ENCODE results near the gene RASSF9. TPM values are rescaled to one million over a fixed set of nuclear protein-coding genes. Genes with fewer than 3 reads are reported as not detected.

The RASSF9 gene
- polyA plus RNA-seq (2013, experiment 1 of 4) = not detected
- 0.04 TPM for polyA plus RNA-seq (2013, experiment 2 of 4)
- 0.05 TPM for polyA plus RNA-seq (2013, experiment 3 of 4)
- 0.04 TPM for polyA plus RNA-seq (2013, experiment 4 of 4)

- Histone ChIP-seq H3K27ac (ENCODE audit: insufficient read depth, low read depth, low read length, poor library complexity, severe bottlenecking) (no peak within 1 kb of the TSS), H3K9me3 (ENCODE audit: control insufficient read depth, low read length) (no peaks in the 10 kb centered on the region), H3K4me3 (ENCODE audit: insufficient read depth, low read depth, low read length) (no peak within 1 kb of the TSS), H3K4me1 (ENCODE audit: control insufficient read depth, insufficient read depth, low read length) (no peaks in the 10 kb centered on the region), H3K36me3 (ENCODE audit: control insufficient read depth, insufficient read depth, low read length) (no peaks in the 10 kb centered on the region), H3K27me3 (ENCODE audit: control insufficient read depth, insufficient read depth, low read length, poor library complexity, severe bottlenecking) (no peaks in the 10 kb centered on the region)
- 63 to 65% methylated on average over 14 to 15 of the region's 15 CpGs for WGBS, 2 experiments
Measured at GRCh38 chr12:85836197-85837090, at the start of gene RASSF9. Gene RASSF9, minus strand, starts transcription at chr12:85836409. Its CDS starts 208 bp downstream, at chr12:85836201.

GRCh38 chr12:85883763-85884162 is 47.6 kb upstream of the RASSF9 start:
- Histone ChIP-seq H3K4me1 (ENCODE audit: control insufficient read depth, insufficient read depth, low read length) (no peaks in the 10 kb centered on the region), H3K4me3 (ENCODE audit: insufficient read depth, low read depth, low read length) (no peak overlapping the region), H3K36me3 (ENCODE audit: control insufficient read depth, insufficient read depth, low read length) (no peaks in the 10 kb centered on the region), H3K27me3 (ENCODE audit: control insufficient read depth, insufficient read depth, low read length, poor library complexity, severe bottlenecking) (no peaks in the 10 kb centered on the region), H3K27ac (ENCODE audit: insufficient read depth, low read depth, low read length, poor library complexity, severe bottlenecking) (no peak overlapping the region), H3K9me3 (ENCODE audit: control insufficient read depth, low read length) (no peaks in the 10 kb centered on the region)

GRCh38 chr12:85877459-85877858 is 41.2 kb upstream of the RASSF9 start:
- Histone ChIP-seq H3K9me3 (ENCODE audit: control insufficient read depth, low read length) (no peaks in the 10 kb centered on the region), H3K27me3 (ENCODE audit: control insufficient read depth, insufficient read depth, low read length, poor library complexity, severe bottlenecking) (no peaks in the 10 kb centered on the region), H3K27ac (ENCODE audit: insufficient read depth, low read depth, low read length, poor library complexity, severe bottlenecking) (no peak overlapping the region), H3K4me1 (ENCODE audit: control insufficient read depth, insufficient read depth, low read length) (no peaks in the 10 kb centered on the region), H3K4me3 (ENCODE audit: insufficient read depth, low read depth, low read length) (no peak overlapping the region), H3K36me3 (ENCODE audit: control insufficient read depth, insufficient read depth, low read length) (no peaks in the 10 kb centered on the region)
- 69 to 80% methylated on average over 2 to 3 of the region's 3 CpGs for WGBS, 2 experiments

GRCh38 chr12:85874031-85874461 is 37.8 kb upstream of the RASSF9 start, which contains the start of gene NTS:
Gene NTS, plus strand, starts transcription at chr12:85874295. Its CDS starts 109 bp downstream, at chr12:85874404.
- H3K4me3 ChIP-seq (ENCODE audit: insufficient read depth, low read depth, low read length) = no peak within 1 kb of the TSS
- WGBS, 2 experiments = 26 to 28% methylated on average over 3 of the region's 3 CpGs
- no peaks in the 10 kb centered on the region for H3K9me3 ChIP-seq (ENCODE audit: control insufficient read depth, low read length)
- H3K36me3 ChIP-seq (ENCODE audit: control insufficient read depth, insufficient read depth, low read length) = no peaks in the 10 kb centered on the region
- no peak within 1 kb of the TSS for H3K27ac ChIP-seq (ENCODE audit: insufficient read depth, low read depth, low read length, poor library complexity, severe bottlenecking)
- H3K27me3 ChIP-seq (ENCODE audit: control insufficient read depth, insufficient read depth, low read length, poor library complexity, severe bottlenecking) = no peaks in the 10 kb centered on the region
- H3K4me1 ChIP-seq (ENCODE audit: control insufficient read depth, insufficient read depth, low read length) = no peaks in the 10 kb centered on the region

GRCh38 chr12:85872497-85873091 is 36.4 kb upstream of the RASSF9 start:
- no peak overlapping the region for H3K4me3 ChIP-seq (ENCODE audit: insufficient read depth, low read depth, low read length)
- no peak overlapping the region for H3K27ac ChIP-seq (ENCODE audit: insufficient read depth, low read depth, low read length, poor library complexity, severe bottlenecking)
- H3K4me1 ChIP-seq (ENCODE audit: control insufficient read depth, insufficient read depth, low read length) = no peaks in the 10 kb centered on the region
- H3K36me3 ChIP-seq (ENCODE audit: control insufficient read depth, insufficient read depth, low read length) = no peaks in the 10 kb centered on the region
- no peaks in the 10 kb centered on the region for H3K9me3 ChIP-seq (ENCODE audit: control insufficient read depth, low read length)
- 0% methylated on average over 1 of the region's 3 CpGs; no CpG with 5 or more reads in 1 of the 2 experiments for WGBS, 2 experiments
- H3K27me3 ChIP-seq (ENCODE audit: control insufficient read depth, insufficient read depth, low read length, poor library complexity, severe bottlenecking) = no peaks in the 10 kb centered on the region

GRCh38 chr12:85866986-85867776 is 31.0 kb upstream of the RASSF9 start:
- WGBS, 2 experiments = 49 to 65% methylated on average over 3 to 5 of the region's 5 CpGs
- H3K9me3 ChIP-seq (ENCODE audit: control insufficient read depth, low read length) = no peaks in the 10 kb centered on the region
- H3K27ac ChIP-seq (ENCODE audit: insufficient read depth, low read depth, low read length, poor library complexity, severe bottlenecking) = no peak overlapping the region
- H3K36me3 ChIP-seq (ENCODE audit: control insufficient read depth, insufficient read depth, low read length) = no peaks in the 10 kb centered on the region
- peaks cover 6% of the 10 kb centered on the region for H3K4me1 ChIP-seq (ENCODE audit: control insufficient read depth, insufficient read depth, low read length)
- no peaks in the 10 kb centered on the region for H3K27me3 ChIP-seq (ENCODE audit: control insufficient read depth, insufficient read depth, low read length, poor library complexity, severe bottlenecking)
- no peak overlapping the region for H3K4me3 ChIP-seq (ENCODE audit: insufficient read depth, low read depth, low read length)

GRCh38 chr12:85865890-85866289 is 29.7 kb upstream of the RASSF9 start:
- no peaks in the 10 kb centered on the region for H3K36me3 ChIP-seq (ENCODE audit: control insufficient read depth, insufficient read depth, low read length)
- WGBS, 2 experiments = 73 to 78% methylated on average over 6 of the region's 6 CpGs
- peaks cover 6% of the 10 kb centered on the region for H3K4me1 ChIP-seq (ENCODE audit: control insufficient read depth, insufficient read depth, low read length)
- no peaks in the 10 kb centered on the region for H3K27me3 ChIP-seq (ENCODE audit: control insufficient read depth, insufficient read depth, low read length, poor library complexity, severe bottlenecking)
- H3K9me3 ChIP-seq (ENCODE audit: control insufficient read depth, low read length) = no peaks in the 10 kb centered on the region
- H3K27ac ChIP-seq (ENCODE audit: insufficient read depth, low read depth, low read length, poor library complexity, severe bottlenecking) = no peak overlapping the region
- H3K4me3 ChIP-seq (ENCODE audit: insufficient read depth, low read depth, low read length) = no peak overlapping the region

GRCh38 chr12:85856966-85857365 is 20.8 kb upstream of the RASSF9 start:
- Histone ChIP-seq H3K36me3 (ENCODE audit: control insufficient read depth, insufficient read depth, low read length) (no peaks in the 10 kb centered on the region), H3K9me3 (ENCODE audit: control insufficient read depth, low read length) (no peaks in the 10 kb centered on the region), H3K4me1 (ENCODE audit: control insufficient read depth, insufficient read depth, low read length) (no peaks in the 10 kb centered on the region), H3K27me3 (ENCODE audit: control insufficient read depth, insufficient read depth, low read length, poor library complexity, severe bottlenecking) (no peaks in the 10 kb centered on the region), H3K27ac (ENCODE audit: insufficient read depth, low read depth, low read length, poor library complexity, severe bottlenecking) (no peak overlapping the region), H3K4me3 (ENCODE audit: insufficient read depth, low read depth, low read length) (no peak overlapping the region)
- 62 to 81% methylated on average over 3 of the region's 3 CpGs for WGBS, 2 experiments

- no peaks in the 10 kb centered on the region for H3K36me3 ChIP-seq (ENCODE audit: control insufficient read depth, insufficient read depth, low read length)
- 88 to 90% methylated on average over 6 of the region's 6 CpGs for whole genome bisulfite sequencing, 2 experiments
Measured at GRCh38 chr12:85855305-85855704, 19.1 kb upstream of the RASSF9 start.

More at GRCh38 chr12:85855305-85855704, 19.1 kb upstream of the RASSF9 start:
- Histone ChIP-seq H3K27ac (ENCODE audit: insufficient read depth, low read depth, low read length, poor library complexity, severe bottlenecking) (no peak overlapping the region), H3K9me3 (ENCODE audit: control insufficient read depth, low read length) (no peaks in the 10 kb centered on the region), H3K4me1 (ENCODE audit: control insufficient read depth, insufficient read depth, low read length) (no peaks in the 10 kb centered on the region), H3K4me3 (ENCODE audit: insufficient read depth, low read depth, low read length) (no peak overlapping the region), H3K27me3 (ENCODE audit: control insufficient read depth, insufficient read depth, low read length, poor library complexity, severe bottlenecking) (no peaks in the 10 kb centered on the region)

All from ectodermal cell (in vitro differentiated cells).